Measurements from ENCODE around the gene CHST14. TPM values are rescaled to one million over a fixed set of nuclear protein-coding genes. Genes with fewer than 3 reads are reported as not detected.

Gene CHST14
- total and polyA plus RNA-seq, 2 of the 8 experiments (the other 6 are each of a cell fraction or from before 2014, with no cell fraction given), result 13.4 to 20.3 TPM

- TF ChIP-seq, protein P1, sequence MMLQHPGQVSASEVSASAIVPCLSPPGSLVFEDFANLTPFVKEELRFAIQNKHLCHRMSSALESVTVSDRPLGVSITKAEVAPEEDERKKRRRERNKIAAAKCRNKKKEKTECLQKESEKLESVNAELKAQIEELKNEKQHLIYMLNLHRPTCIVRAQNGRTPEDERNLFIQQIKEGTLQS (IDR thresholded peaks at IDR 0.05; ENCODE audit: insufficient read depth, low read depth, low read length), result no peak
- no peak for TF ChIP-seq TEAD4 (IDR thresholded peaks at IDR 0.05; ENCODE audit: low read depth, low read length)
- no peak for TF ChIP-seq SAP30 (IDR thresholded peaks at IDR 0.05; ENCODE audit: insufficient read depth, insufficient replicate concordance, low read length)
Measured at GRCh38 chr15:40471105-40471807, 472 bp downstream of the CHST14 start (continued).
